ENCODE results near the gene SOX2. TPM values are rescaled to one million over a fixed set of nuclear protein-coding genes. Genes with fewer than 3 reads are reported as not detected.

SOX2 gene
- polyA plus RNA-seq, 3 donors: not detected

DNA sequence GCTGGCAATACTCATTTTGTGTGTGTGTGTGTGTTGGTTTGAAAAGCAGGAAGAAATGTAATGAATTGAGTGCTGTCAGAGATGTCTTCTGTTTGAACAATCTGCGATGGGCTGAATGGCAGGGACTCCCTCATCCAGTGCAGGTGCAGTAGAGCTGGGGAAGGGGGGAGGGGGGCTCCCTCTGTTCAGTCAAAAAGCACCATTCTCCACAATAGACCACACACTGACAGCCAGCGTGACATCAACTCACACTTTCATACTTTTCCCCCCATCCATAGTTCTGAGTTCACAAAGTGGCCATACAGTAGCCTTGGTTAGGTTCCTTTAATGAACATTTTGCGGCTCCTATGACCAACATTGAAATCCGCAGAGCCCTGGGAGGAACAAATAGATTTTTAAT is 10.4 kb downstream of the SOX2 start:
- intact Hi-C loops (cut with micrococcal nuclease): no loop called here

DNA sequence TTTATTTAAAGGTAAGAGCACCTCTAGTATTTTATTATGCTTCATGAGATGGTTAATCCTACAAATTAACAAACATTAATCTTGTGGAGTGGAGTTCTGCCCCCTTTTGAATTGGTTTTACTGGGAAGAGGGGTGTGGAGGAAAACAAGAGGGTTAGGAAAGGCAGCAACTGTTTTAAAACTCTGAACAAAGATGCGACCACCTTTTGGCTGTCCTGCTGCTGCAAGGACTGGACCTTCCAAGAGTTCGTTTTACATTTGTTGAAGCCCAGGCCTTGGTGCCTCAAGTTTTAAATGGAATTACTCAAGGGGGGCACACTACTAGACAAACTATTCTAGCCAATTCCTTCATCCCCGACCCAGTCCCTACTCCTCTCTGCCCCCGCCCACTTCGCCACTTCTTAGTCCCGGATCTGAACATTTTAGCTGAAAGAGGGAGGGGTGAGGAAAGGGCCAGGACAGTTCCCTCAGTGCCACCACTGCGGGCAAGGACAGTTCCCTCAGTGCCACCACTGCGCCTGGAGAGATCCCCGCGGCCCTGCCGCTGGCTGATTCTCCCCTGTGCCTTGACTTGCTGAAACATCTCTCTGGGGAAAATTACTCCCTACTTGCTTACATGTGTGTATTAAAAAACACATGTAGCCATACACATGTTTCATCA is 11.2 kb downstream of the SOX2 start:
- Histone ChIP-seq H4K20me1 (ENCODE audit: insufficient read depth, low read length) (no peaks in the 10 kb centered on the region), H3K27ac (ENCODE audit: low read depth in 1 of 2, low read length in 2 of 2) (no peak overlapping the region), H3K27me3 (ENCODE audit: control insufficient read depth in 2 of 2, insufficient read depth in 2 of 2, low read length in 2 of 2) (peaks cover 99 to 100% of the 10 kb centered on the region in 2 donors), H3K4me1 (ENCODE audit: control insufficient read depth in 1 of 2, insufficient read depth in 2 of 2, low read length in 2 of 2) (peaks cover 0 to 14% of the 10 kb centered on the region in 2 donors), H3K36me3 (replicated peaks in 1 of 2; ENCODE audit: control insufficient read depth in 1 of 2, insufficient read depth in 2 of 2, low read length in 2 of 2) (no peaks in the 10 kb centered on the region), H3K9ac (ENCODE audit: insufficient read depth, low read length, poor library complexity, severe bottlenecking) (no peak overlapping the region), H2AFZ (ENCODE audit: insufficient read depth, low read depth, low read length, poor library complexity, severe bottlenecking) (no peak overlapping the region), H3K4me3 (replicated peaks in 1 of 3; ENCODE audit: low read depth in 2 of 3, low read length in 3 of 3) (no peak overlapping the region), H3K79me2 (ENCODE audit: insufficient read depth, low read length) (no peaks in the 10 kb centered on the region), H3K4me2 (replicated peaks; ENCODE audit: extremely low read depth, low read length, poor library complexity, severe bottlenecking) (no peak overlapping the region), H3K9me3 (replicated peaks in 1 of 2; ENCODE audit: control insufficient read depth in 1 of 2, insufficient read depth in 1 of 2, low read length in 2 of 2) (peaks cover 23 to 81% of the 10 kb centered on the region in 2 donors)
- H3K27me3 Mint-ChIP-seq (ENCODE audit: low read depth in 3 of 3): peaks cover 99% of the 10 kb centered on the region in 3 donors
- H3K4me3 Mint-ChIP-seq: peak overlapping the region in 1 of 2 donors; percentile 83
- intact Hi-C loops (cut with micrococcal nuclease): no loop called here
- TF ChIP-seq, protein P1, sequence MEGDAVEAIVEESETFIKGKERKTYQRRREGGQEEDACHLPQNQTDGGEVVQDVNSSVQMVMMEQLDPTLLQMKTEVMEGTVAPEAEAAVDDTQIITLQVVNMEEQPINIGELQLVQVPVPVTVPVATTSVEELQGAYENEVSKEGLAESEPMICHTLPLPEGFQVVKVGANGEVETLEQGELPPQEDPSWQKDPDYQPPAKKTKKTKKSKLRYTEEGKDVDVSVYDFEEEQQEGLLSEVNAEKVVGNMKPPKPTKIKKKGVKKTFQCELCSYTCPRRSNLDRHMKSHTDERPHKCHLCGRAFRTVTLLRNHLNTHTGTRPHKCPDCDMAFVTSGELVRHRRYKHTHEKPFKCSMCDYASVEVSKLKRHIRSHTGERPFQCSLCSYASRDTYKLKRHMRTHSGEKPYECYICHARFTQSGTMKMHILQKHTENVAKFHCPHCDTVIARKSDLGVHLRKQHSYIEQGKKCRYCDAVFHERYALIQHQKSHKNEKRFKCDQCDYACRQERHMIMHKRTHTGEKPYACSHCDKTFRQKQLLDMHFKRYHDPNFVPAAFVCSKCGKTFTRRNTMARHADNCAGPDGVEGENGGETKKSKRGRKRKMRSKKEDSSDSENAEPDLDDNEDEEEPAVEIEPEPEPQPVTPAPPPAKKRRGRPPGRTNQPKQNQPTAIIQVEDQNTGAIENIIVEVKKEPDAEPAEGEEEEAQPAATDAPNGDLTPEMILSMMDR (IDR thresholded peaks at IDR 0.05): no peak
- H3K4me1 Mint-ChIP-seq: peaks cover 17% of the 10 kb centered on the region
- WGBS (ENCODE audit: insufficient coverage): 16% methylated on average over 4 of the region's 11 CpGs
- peaks cover 3 to 20% of the 10 kb centered on the region in 2 donors for H3K36me3 Mint-ChIP-seq
- no peak for DNase-seq
- H3K27ac Mint-ChIP-seq: no peak overlapping the region
- peaks cover 0 to 65% (median 46%) of the 10 kb centered on the region in 7 donors for H3K9me3 Mint-ChIP-seq

More for the DNA sequence above, 10.4 kb downstream of the SOX2 start:
- no peak overlapping the region for H2AFZ ChIP-seq (ENCODE audit: insufficient read depth, low read depth, low read length, poor library complexity, severe bottlenecking)
- peaks cover 16 to 79% of the 10 kb centered on the region in 2 donors for H3K9me3 ChIP-seq (replicated peaks in 1 of 2; ENCODE audit: control insufficient read depth in 1 of 2, insufficient read depth in 1 of 2, low read length in 2 of 2)
- TF ChIP-seq, protein P1 (IDR thresholded peaks at IDR 0.05): no peak
- no peak overlapping the region for H3K9ac ChIP-seq (ENCODE audit: insufficient read depth, low read length, poor library complexity, severe bottlenecking)
- Mint-ChIP-seq H3K27ac (no peak overlapping the region), H3K9me3 (peaks cover 0 to 59% (median 42%) of the 10 kb centered on the region in 7 donors), H3K36me3 (peaks cover 3 to 20% of the 10 kb centered on the region in 2 donors), H3K4me3 (peak overlapping the region in 1 of 2 donors; percentile 83), H3K4me1 (peaks cover 10% of the 10 kb centered on the region), H3K27me3 (ENCODE audit: low read depth in 3 of 3) (peaks cover 98 to 99% (median 99%) of the 10 kb centered on the region in 3 donors)
- no peak overlapping the region for H3K4me3 ChIP-seq (replicated peaks in 1 of 3; ENCODE audit: low read depth in 2 of 3, low read length in 3 of 3)
- H3K36me3 ChIP-seq (replicated peaks in 1 of 2; ENCODE audit: control insufficient read depth in 1 of 2, insufficient read depth in 2 of 2, low read length in 2 of 2): no peaks in the 10 kb centered on the region
- no peaks in the 10 kb centered on the region for H4K20me1 ChIP-seq (ENCODE audit: insufficient read depth, low read length)
- H3K4me2 ChIP-seq (replicated peaks; ENCODE audit: extremely low read depth, low read length, poor library complexity, severe bottlenecking): no peak overlapping the region
- no peak for DNase-seq
- no peaks in the 10 kb centered on the region for H3K79me2 ChIP-seq (ENCODE audit: insufficient read depth, low read length)
- peaks cover 99 to 100% of the 10 kb centered on the region in 2 donors for H3K27me3 ChIP-seq (ENCODE audit: control insufficient read depth in 2 of 2, insufficient read depth in 2 of 2, low read length in 2 of 2)
- peaks cover 0 to 7% of the 10 kb centered on the region in 2 donors for H3K4me1 ChIP-seq (ENCODE audit: control insufficient read depth in 1 of 2, insufficient read depth in 2 of 2, low read length in 2 of 2)
- H3K27ac ChIP-seq (ENCODE audit: low read depth in 1 of 2, low read length in 2 of 2): no peak overlapping the region
- 0% methylated on average over 1 of the region's 4 CpGs for WGBS (ENCODE audit: insufficient coverage)
